Transverse colon (tissue), 4 donors: ENCODE data around the gene SASS6. TPM values are rescaled to one million over a fixed set of nuclear protein-coding genes. Genes with fewer than 3 reads are reported as not detected.

ENCODE experiments used
- DNase-seq: peaks from one replicate; pipeline ENCODE4 v3.0.0-alpha.2; 2019
- H3K27ac ChIP-seq, 4 donors: fragments of 200-600 bp; sonication (generic); 2 replicates each; pipeline ENCODE4 v1.5.1; 2016 to 2018; ENCODE audit warnings: inconsistent platforms in 4 of 4
- H3K27me3 ChIP-seq: fragments of 200-600 bp; sonication (generic); 2 replicates; pipeline ENCODE4 v1.5.1; 2017; ENCODE audit warnings: inconsistent platforms
- H3K36me3 ChIP-seq, 4 donors: fragments of 200-600 bp; sonication (generic); 2 replicates each; pipeline ENCODE4 v1.5.1; 2017 to 2019; ENCODE audit warnings: inconsistent platforms in 4 of 4
- H3K4me1 ChIP-seq, 4 donors: fragments of 200-600 bp; sonication (generic); 2 replicates each; pipeline ENCODE4 v1.5.1; 2017 to 2020; ENCODE audit warnings: inconsistent platforms in 4 of 4
- H3K4me3 ChIP-seq, 4 donors: fragments of 200-600 bp; sonication (generic); 1 replicate in 1 of 4; 2 replicates in 3 of 4; pipeline versions ENCODE4 v1.5.1 to v1.6.1; 2017 to 2019; ENCODE audit warnings: inconsistent platforms in 4 of 4
- H3K9me3 ChIP-seq, 2 donors: fragments of 200-600 bp; sonication (generic); 2 replicates each; pipeline ENCODE4 v1.5.1; 2017 to 2019; ENCODE audit warnings: inconsistent platforms in 2 of 2
- CTCF ChIP-seq, 5 experiments: fragments of 200-600 bp in 3 of 5; fragments of 450-650 bp in 2 of 5; sonication (generic) in 3 of 5; IDR thresholded peaks; 1 replicate in 2 of 5; 2 replicates in 3 of 5; pipeline ENCODE4 v1.5.1; 2016 to 2017; ENCODE audit warnings: antibody characterized with exemption in 5 of 5, inconsistent platforms in 3 of 5, mild to moderate bottlenecking in 2 of 5, moderate library complexity in 1 of 5
- EP300 ChIP-seq: sonication (generic); formaldehyde crosslinking; IDR thresholded peaks from one replicate; pipeline ENCODE4 v1.6.1; 2017; ENCODE audit warnings: antibody characterized with exemption, low read depth
- POLR2A ChIP-seq: fragments of 450-650 bp; IDR thresholded peaks from one replicate; pipeline ENCODE4 v1.6.1; 2016; ENCODE audit warnings: antibody characterized with exemption, mild to moderate bottlenecking, moderate library complexity
- POLR2AphosphoS5 ChIP-seq, 3 donors: sonication (generic); formaldehyde crosslinking; IDR thresholded peaks; one replicate each; pipeline ENCODE4 v1.6.1; 2016; ENCODE audit warnings: antibody characterized with exemption in 3 of 3
- WGBS, 2 donors: methylation state at CpG; one replicate each; pipeline ENCODE4 v1.1.5; 2018; ENCODE audit warnings: low coverage in 1 of 2; 5-methylcytosine and 5-hydroxymethylcytosine counted together
- in situ Hi-C, 4 donors: fragments of 200-750 bp; cut with MboI; loops; one replicate each; pipeline versions ENCODE4 v1.15.0 to v1.15.1; 2017; ENCODE audit warnings: low sequenced_read_pairs in 3 of 4, low pct_ligation_motif_present in 1 of 4, low pct_unique_long_range_greater_than_20kb in 1 of 4
- intact Hi-C: fragments of 100-400 bp; cut with DNase I; formaldehyde crosslinking; loops from one replicate; pipeline ENCODE4 v1.15.1; 2023; ENCODE audit warnings: low total_unique reads
- total RNA-seq, 4 donors: library from RNA; depleted of rRNA; stranded (reverse); fragments of >200 nt; gene quantifications; one replicate each; pipeline ENCODE4 v1.1.0, GENCODE V29; 2016

SASS6 gene
- total RNA-seq, 4 donors from 2014 or later = 1.2 to 2.4 (median 2.0) TPM

GRCh38 chr1:100115524-100115923, 17.2 kb downstream of the SASS6 start:
- WGBS, 2 donors = 94 to 96% methylated on average over 4 of the region's 4 CpGs
- Histone ChIP-seq H3K27me3 (no peaks in the 10 kb centered on the region), H3K4me1 (no peaks in the 10 kb centered on the region), H3K27ac (no peak overlapping the region), H3K9me3 (no peaks in the 10 kb centered on the region), H3K36me3 (peaks cover 0 to 4% (median 0%) of the 10 kb centered on the region in 4 donors), H3K4me3 (no peak overlapping the region)
- no peak for DNase-seq
- intact Hi-C loops = no loop called here
- in situ Hi-C loops = no loop called here
- TF ChIP-seq EP300 (no peak), CTCF (IDR thresholded peaks at IDR 0.05) (no peak), POLR2AphosphoS5 (IDR thresholded peaks at IDR 0.05) (no peak), POLR2A (no peak)

- intact Hi-C loops = no loop called here
Observed at GRCh38 chr1:100109554-100110066, 23.1 kb downstream of the SASS6 start.

GRCh38 chr1:100107696-100108095, 25.0 kb downstream of the SASS6 start:
- H3K27me3 ChIP-seq = no peaks in the 10 kb centered on the region
- WGBS, 2 donors = 82 to 86% methylated on average over 4 of the region's 4 CpGs
- H3K27ac ChIP-seq = no peak overlapping the region
- no peak for DNase-seq
- peaks cover 0 to 21% (median 7%) of the 10 kb centered on the region in 4 donors for H3K36me3 ChIP-seq
- intact Hi-C loops (no loop called here), in situ Hi-C loops (no loop called here)
- TF ChIP-seq CTCF (IDR thresholded peaks at IDR 0.05) (no peak), POLR2A (no peak), EP300 (no peak), POLR2AphosphoS5 (IDR thresholded peaks at IDR 0.05) (no peak)
- H3K4me3 ChIP-seq = no peak overlapping the region
- no peaks in the 10 kb centered on the region for H3K9me3 ChIP-seq
- H3K4me1 ChIP-seq = no peaks in the 10 kb centered on the region

More at GRCh38 chr1:100109554-100110066, 23.1 kb downstream of the SASS6 start:
- no peaks in the 10 kb centered on the region for H3K27me3 ChIP-seq
- in situ Hi-C loops = no loop called here
- H3K4me3 ChIP-seq = no peak overlapping the region
- no peaks in the 10 kb centered on the region for H3K9me3 ChIP-seq
- no peak overlapping the region for H3K27ac ChIP-seq
- H3K36me3 ChIP-seq = peaks cover 0 to 21% (median 4%) of the 10 kb centered on the region in 4 donors
- no peak for DNase-seq
- H3K4me1 ChIP-seq = no peaks in the 10 kb centered on the region
- TF ChIP-seq EP300 (no peak), CTCF (IDR thresholded peaks at IDR 0.05) (no peak), POLR2AphosphoS5 (IDR thresholded peaks at IDR 0.05) (no peak), POLR2A (no peak)

GRCh38 chr1:100101564-100101963, 31.2 kb downstream of the SASS6 start:
- no peaks in the 10 kb centered on the region for H3K9me3 ChIP-seq
- H3K27me3 ChIP-seq = no peaks in the 10 kb centered on the region
- TF ChIP-seq POLR2A (no peak), EP300 (no peak), POLR2AphosphoS5 (IDR thresholded peaks at IDR 0.05) (no peak), CTCF (IDR thresholded peaks at IDR 0.05) (no peak)
- H3K4me1 ChIP-seq = no peaks in the 10 kb centered on the region
- intact Hi-C loops = no loop called here
- no peak for DNase-seq
- peaks cover 0 to 22% (median 4%) of the 10 kb centered on the region in 4 donors for H3K36me3 ChIP-seq
- 89 to 91% methylated on average over 2 of the region's 2 CpGs for WGBS, 2 donors
- no peak overlapping the region for H3K4me3 ChIP-seq
- no peak overlapping the region for H3K27ac ChIP-seq
- in situ Hi-C loops = no loop called here
